ENCODE results near the gene GLRX3.

DNA sequence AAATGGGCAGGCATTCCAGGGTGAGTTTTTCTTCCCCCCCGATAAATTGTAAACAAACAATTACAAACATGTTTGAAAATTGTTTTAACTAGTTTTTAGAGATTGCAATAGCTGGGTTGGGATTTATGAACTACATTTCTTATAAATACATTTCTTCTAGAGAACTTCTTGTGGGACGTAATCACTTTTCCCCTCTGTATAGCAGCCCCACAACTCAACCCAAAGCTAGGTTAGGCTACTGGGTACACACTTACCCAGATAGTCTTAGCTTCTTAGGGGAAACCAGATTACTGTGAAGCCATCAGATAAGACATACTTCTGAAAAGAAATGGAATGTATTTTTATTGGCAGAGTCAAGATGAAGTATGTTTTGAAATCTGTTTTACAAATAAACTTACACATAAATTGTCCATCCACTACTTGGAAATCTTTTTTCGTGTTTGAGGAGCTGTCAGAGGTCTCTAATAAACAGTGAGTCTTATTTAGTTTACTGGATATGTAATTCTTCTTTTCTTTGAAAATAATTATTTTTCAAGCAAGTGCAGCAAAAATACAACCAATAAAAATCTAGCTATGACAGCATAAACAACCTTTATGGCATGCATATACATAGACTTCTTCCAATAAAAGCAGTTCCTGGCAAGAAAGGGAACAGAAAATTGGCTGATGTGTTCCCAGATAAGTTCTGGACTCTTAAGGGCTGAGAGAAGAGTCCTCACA, 8.0 kb upstream of the GLRX3 start:
- TF ChIP-seq RAD21 (IDR thresholded peaks at IDR 0.05; ENCODE audit: insufficient read depth, low read depth, low read length) (no peak), CTCF (IDR thresholded peaks at IDR 0.05 in 2 of 3, conservative IDR thresholded peaks at IDR 0.05 in 1 of 3; ENCODE audit: control insufficient read depth in 2 of 3, extremely low read depth in 1 of 3, insufficient read depth in 1 of 3, low read depth in 3 of 3, low read length in 3 of 3) (no peak), POLR2A (IDR thresholded peaks at IDR 0.05; ENCODE audit: low read depth, low read length) (no peak)
- TF ChIP-seq, protein P1, sequence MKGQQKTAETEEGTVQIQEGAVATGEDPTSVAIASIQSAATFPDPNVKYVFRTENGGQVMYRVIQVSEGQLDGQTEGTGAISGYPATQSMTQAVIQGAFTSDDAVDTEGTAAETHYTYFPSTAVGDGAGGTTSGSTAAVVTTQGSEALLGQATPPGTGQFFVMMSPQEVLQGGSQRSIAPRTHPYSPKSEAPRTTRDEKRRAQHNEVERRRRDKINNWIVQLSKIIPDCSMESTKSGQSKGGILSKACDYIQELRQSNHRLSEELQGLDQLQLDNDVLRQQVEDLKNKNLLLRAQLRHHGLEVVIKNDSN (IDR thresholded peaks at IDR 0.05; ENCODE audit: borderline replicate concordance, extremely low read length, insufficient read depth, low read depth, low read length), result no peak
